HepG2 (cell line): ENCODE data around the gene FN1. TPM values are rescaled to one million over a fixed set of nuclear protein-coding genes. Genes with fewer than 3 reads are reported as not detected.

Experiments
- ARID2 ChIP-seq: sonication (generic); formaldehyde crosslinking; IDR thresholded peaks from 2 replicates; pipeline ENCODE4 v1.8.1; 2022; ENCODE audit warnings: mild to moderate bottlenecking, missing genetic modification reagents, borderline replicate concordance
- ATF7-NPFF ChIP-seq: sonication (generic); formaldehyde crosslinking; IDR thresholded peaks from 2 replicates; pipeline ENCODE4 v1.8.1; 2023; ENCODE audit warnings: mild to moderate bottlenecking, low read depth, missing genetic modification reagents, moderate library complexity
- DPF2 ChIP-seq: sonication (generic); formaldehyde crosslinking; IDR thresholded peaks from 2 replicates; pipeline ENCODE4 v1.4.0; 2020; ENCODE audit warnings: mild to moderate bottlenecking, low read depth, missing genetic modification reagents, borderline replicate concordance
- ETV6 ChIP-seq: sonication (generic); formaldehyde crosslinking; conservative IDR thresholded peaks from 2 replicates; pipeline ENCODE4 v1.4.0; 2020; ENCODE audit warnings: missing genetic modification reagents
- GFI1 ChIP-seq: sonication (generic); formaldehyde crosslinking; IDR thresholded peaks from 2 replicates; pipeline ENCODE4 v1.5.0; 2020; ENCODE audit warnings: missing genetic modification reagents, mild to moderate bottlenecking, borderline replicate concordance
- ISX ChIP-seq: sonication (generic); formaldehyde crosslinking; conservative IDR thresholded peaks from 2 replicates; pipeline ENCODE4 v1.5.0; 2020; ENCODE audit warnings: missing genetic modification reagents
- JUN ChIP-seq: sonication (generic); formaldehyde crosslinking; IDR thresholded peaks from 2 replicates; pipeline ENCODE4 v1.4.0; 2020; ENCODE audit warnings: mild to moderate bottlenecking, missing genetic modification reagents
- KDM2A ChIP-seq: sonication (generic); formaldehyde crosslinking; IDR thresholded peaks from 2 replicates; pipeline ENCODE4 v1.4.0; 2020; ENCODE audit warnings: low read depth, missing genetic modification reagents, borderline replicate concordance
- KLF16 ChIP-seq, 2 experiments: sonication (generic) in 1 of 2; formaldehyde crosslinking in 1 of 2; IDR thresholded peaks; 2 replicates each; pipeline versions ENCODE4 v1.6.1 to v1.8.0; 2016 to 2023; ENCODE audit warnings: missing genetic modification reagents in 2 of 2, missing compliant biosample characterization in 1 of 2
- MEIS1 ChIP-seq: sonication (generic); formaldehyde crosslinking; IDR thresholded peaks from 2 replicates; pipeline ENCODE4 v1.9.0; 2021; ENCODE audit warnings: mild to moderate bottlenecking, missing genetic modification reagents, moderate library complexity, borderline replicate concordance
- MYC ChIP-seq: sonication (generic); formaldehyde crosslinking; IDR thresholded peaks from 2 replicates; pipeline ENCODE4 v1.9.0; 2021; ENCODE audit warnings: missing genetic modification reagents, borderline replicate concordance
- NR1H2 ChIP-seq: sonication (generic); formaldehyde crosslinking; IDR thresholded peaks from 2 replicates; pipeline ENCODE4 v1.8.1; 2022; ENCODE audit warnings: low read depth, missing genetic modification reagents, borderline replicate concordance
- POLR2A ChIP-seq, 2 experiments: IDR thresholded peaks; 2 replicates each; pipeline ENCODE4 v1.6.1; 2011; ENCODE audit warnings: low read depth in 2 of 2, low read length in 2 of 2, mild to moderate bottlenecking in 1 of 2, moderate library complexity in 1 of 2; ENCODE audit not compliant: insufficient read depth in 1 of 2
- SUZ12 ChIP-seq: fragments of 150-350 bp; IDR thresholded peaks from 2 replicates; pipeline ENCODE4 v1.6.1; 2014; ENCODE audit warnings: low read depth, low read length
- TEAD2 ChIP-seq: sonication (generic); formaldehyde crosslinking; IDR thresholded peaks from 2 replicates; pipeline ENCODE4 v1.9.0; 2021; ENCODE audit warnings: missing genetic modification reagents
- TP53 ChIP-seq: sonication (generic); formaldehyde crosslinking; conservative IDR thresholded peaks from 2 replicates; pipeline ENCODE4 v1.4.0; 2020; ENCODE audit warnings: missing genetic modification reagents
- ZBTB25 ChIP-seq: IDR thresholded peaks from 2 replicates; pipeline ENCODE4 v1.6.1; 2018; ENCODE audit warnings: missing genetic modification reagents
- ZC3H13 ChIP-seq: sonication (generic); formaldehyde crosslinking; IDR thresholded peaks from 2 replicates; pipeline ENCODE4 v1.8.1; 2023; ENCODE audit warnings: mild to moderate bottlenecking, missing genetic modification reagents, moderate library complexity
- ZFP1 ChIP-seq: IDR thresholded peaks from 2 replicates; pipeline ENCODE4 v1.6.1; 2016
- ZFP36L2 ChIP-seq: sonication (generic); formaldehyde crosslinking; IDR thresholded peaks from 2 replicates; pipeline ENCODE4 v1.4.0; 2020; ENCODE audit warnings: missing genetic modification reagents
- ZHX1 ChIP-seq: sonication (generic); formaldehyde crosslinking; IDR thresholded peaks from 2 replicates; pipeline ENCODE4 v1.8.1; 2022; ENCODE audit warnings: low read depth, mild to moderate bottlenecking, missing genetic modification reagents
- ZNF230 ChIP-seq: sonication (generic); formaldehyde crosslinking; IDR thresholded peaks from 2 replicates; pipeline ENCODE4 v1.4.0; 2020; ENCODE audit warnings: mild to moderate bottlenecking, missing genetic modification reagents
- ZNF296 ChIP-seq: sonication (generic); formaldehyde crosslinking; conservative IDR thresholded peaks from 2 replicates; pipeline ENCODE4 v1.5.0; 2020; ENCODE audit warnings: mild to moderate bottlenecking, missing genetic modification reagents
- ZNF468 ChIP-seq: sonication (generic); formaldehyde crosslinking; IDR thresholded peaks from 2 replicates; pipeline ENCODE4 v1.8.0; 2022; ENCODE audit warnings: mild to moderate bottlenecking, moderate library complexity, missing genetic modification reagents
- ZNF580 ChIP-seq: IDR thresholded peaks from 2 replicates; pipeline ENCODE4 v1.6.1; 2016; ENCODE audit warnings: low read depth, borderline replicate concordance
- ZNF598 ChIP-seq: sonication (generic); formaldehyde crosslinking; IDR thresholded peaks from 2 replicates; pipeline ENCODE4 v1.5.1; 2020; ENCODE audit warnings: mild to moderate bottlenecking, missing genetic modification reagents, borderline replicate concordance
- ZSCAN29 ChIP-seq: sonication (generic); formaldehyde crosslinking; conservative IDR thresholded peaks from 2 replicates; pipeline ENCODE4 v1.4.0; 2020; ENCODE audit warnings: mild to moderate bottlenecking, missing genetic modification reagents
- polyA plus RNA-seq, 8 experiments: library from polyadenylated mRNA; depleted of rRNA in 3 of 8; stranded (reverse) in 7 of 8; unstranded in 1 of 8; fragments of >200 nt; fragmentation: Illumina TruSeq in 4 of 8; extraction: Trizol in 4 of 8; gene quantifications; 2 replicates each; pipeline versions ENCODE4 v1.2.1 to v1.2.3, GENCODE V29; 2011 to 2016; ENCODE audit warnings: low read depth in 4 of 8, missing spikeins in 1 of 8, mixed read lengths in 1 of 8; ENCODE audit not compliant: insufficient read depth in 1 of 8
- total RNA-seq, 5 experiments: library from RNA; depleted of rRNA; stranded (reverse); fragments of >200 nt; fragmentation: Illumina TruSeq; extraction: Trizol; gene quantifications; 2 replicates each; pipeline ENCODE4 v1.2.3, GENCODE V29; 2016; ENCODE audit warnings: low read depth in 1 of 5

FN1 gene
- total and polyA plus RNA-seq, 2 of the 13 experiments (the other 11 are each of a cell fraction or from before 2014, with no cell fraction given) = 1,847 to 6,471 TPM

- TF ChIP-seq ZNF296 (CRISPR knock-in tag) (peak; percentile 4; the same call in 1 of the 2 replicates), ZNF230 (peak; percentile 83; the same call in 1 of the 2 replicates), MEIS1 (CRISPR knock-in tag) (peak; percentile 72; the same call in 1 of the 2 replicates), ZSCAN29 (no peak), ETV6 (CRISPR knock-in tag) (no peak; the same call in 1 of the 2 replicates), GFI1 (CRISPR knock-in tag) (peak; percentile 8; the same call in 1 of the 2 replicates), ZNF598 (CRISPR knock-in tag) (no peak; the same call in 1 of the 2 replicates), ZFP1 (CRISPR knock-in tag) (no peak; the same call in none of the 2 replicates), TP53 (CRISPR knock-in tag) (peak; percentile 62; the same call in 1 of the 2 replicates), POLR2A (IDR thresholded peaks at IDR 0.05; ENCODE audit: insufficient read depth in 1 of 2, low read depth in 2 of 2, low read length in 2 of 2) (peak; percentile 97 to 99), TEAD2 (peak; percentile 59; the same call in 1 of the 2 replicates), ARID2 (CRISPR knock-in tag) (no peak; the same call in none of the 2 replicates), KLF16 (CRISPR knock-in tag; IDR thresholded peaks at IDR 0.05) (peak in 1 of 2 experiments; percentile 87; a peak in 2 of 4 replicates), ZNF580 (CRISPR knock-in tag) (peak; percentile 94), ZC3H13 (CRISPR knock-in tag) (peak; percentile 17), DPF2 (CRISPR knock-in tag) (peak; percentile 47; the same call in 1 of the 2 replicates), ZBTB25 (CRISPR knock-in tag) (peak; percentile 83), ATF7-NPFF (CRISPR knock-in tag) (peak; percentile 19; the same call in 1 of the 2 replicates), NR1H2 (CRISPR knock-in tag) (no peak), MYC (CRISPR knock-in tag) (peak; percentile 62; the same call in 1 of the 2 replicates), ZHX1 (CRISPR knock-in tag) (peak; percentile 28), SUZ12 (no peak), KDM2A (CRISPR knock-in tag) (peak; percentile 91), ZNF468 (no peak), JUN (CRISPR knock-in tag) (no peak), ZFP36L2 (CRISPR knock-in tag) (no peak), ISX (CRISPR knock-in tag) (0 out of 2 replicates have a peak, but pooled peaks have one; percentile 45)
Measured at GRCh38 chr2:215435870-215436704, at the start of gene FN1 (continued).
